ENCODE results near the gene TBC1D19. TPM values are rescaled to one million over a fixed set of nuclear protein-coding genes. Genes with fewer than 3 reads are reported as not detected.

Gene TBC1D19
- total and polyA plus RNA-seq, 9 of the 15 experiments (the other 6 are each of a cell fraction or from before 2014, with no cell fraction given), result 0.73 to 5.6 (median 3.7) TPM

- TF ChIP-seq CHD7 (IDR thresholded peaks at IDR 0.05; ENCODE audit: low read depth, low read length) (no peak), TCF15 (CRISPR knock-in tag; IDR thresholded peaks at IDR 0.05) (no peak), POLR3G (IDR thresholded peaks at IDR 0.05; ENCODE audit: extremely low read depth, insufficient read length, insufficient replicate concordance) (no peak)
Measured at GRCh38 chr4:26782168-26782829, 198.4 kb downstream of the TBC1D19 start (continued).
